SKM-1 (cell line): ENCODE results near the gene TTC28.
"Not testable (repeated sequence)": the region's sequence is repeated elsewhere in the genome, so short reads cannot be mapped to it uniquely, and the experiment has no call there.

Experiments
- DNase-seq: peaks from one replicate; lab custom pipeline; 2025; ENCODE audit not compliant: unreplicated experiment; lab: John Stamatoyannopoulos, UW

Gene TTC28

DNA sequence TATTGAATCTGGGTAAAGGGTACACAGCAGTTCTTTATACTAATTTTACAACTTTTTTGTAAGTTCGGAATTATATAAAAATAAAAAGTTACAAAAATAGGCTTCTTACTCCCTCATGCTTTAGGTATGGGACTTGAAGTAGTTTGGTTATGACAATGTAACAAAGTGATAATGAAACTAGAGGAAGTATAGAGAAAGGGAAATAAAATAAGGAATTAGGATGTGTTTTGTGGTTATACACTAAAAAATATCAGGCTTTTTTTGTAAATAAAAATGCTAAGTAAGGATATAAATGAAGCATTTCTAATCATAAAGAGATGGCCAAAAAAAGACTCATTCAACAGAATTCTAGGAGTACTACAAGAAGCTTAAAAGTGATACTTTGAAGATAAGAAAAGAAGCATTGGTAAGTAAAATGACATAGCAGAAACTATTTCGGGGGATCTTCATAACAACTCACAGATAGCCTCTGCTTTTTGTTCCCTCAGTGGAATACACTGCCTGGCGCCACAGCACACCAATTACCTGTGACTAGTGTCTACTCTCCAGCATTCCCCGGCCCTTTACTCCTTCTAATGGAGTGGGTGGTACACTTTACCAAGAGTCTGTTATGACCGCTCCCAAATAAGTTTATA, 437.9 kb downstream of the TTC28 start:
- DNase-seq, result no peak

- no peak for DNase-seq
Measured at GRCh38 chr22:28239941-28240340, 439.7 kb downstream of the TTC28 start.

- DNase-seq, result no peak
Measured at GRCh38 chr22:28237783-28238182, 441.9 kb downstream of the TTC28 start.

GRCh38 chr22:28237112-28237511, 442.5 kb downstream of the TTC28 start:
- DNase-seq, result no peak

- no peak for DNase-seq
Measured at GRCh38 chr22:28232204-28232603, 447.4 kb downstream of the TTC28 start.

GRCh38 chr22:28231441-28231840, 448.2 kb downstream of the TTC28 start:
- DNase-seq, result no peak

DNA sequence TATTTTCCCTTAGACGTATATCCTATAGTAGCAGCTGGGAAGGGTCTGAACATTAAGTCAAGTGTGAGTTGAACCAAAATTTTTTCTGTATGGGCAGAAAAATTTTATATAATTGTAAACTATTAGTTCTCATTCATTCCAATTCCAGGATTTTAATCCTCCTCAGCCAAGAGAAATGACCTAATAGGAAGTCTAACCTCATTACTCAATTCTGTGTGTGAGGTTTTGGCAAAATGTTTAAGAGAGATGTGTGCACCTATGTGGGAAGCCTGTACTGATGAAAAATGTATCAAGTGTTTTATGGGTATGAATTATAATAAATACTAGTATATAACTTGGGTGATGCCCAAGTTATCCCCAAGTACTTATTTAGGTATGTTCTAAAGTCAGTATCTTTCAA, 449.0 kb downstream of the TTC28 start:
- no peak for DNase-seq

GRCh38 chr22:28229566-28230485, 449.8 kb downstream of the TTC28 start:
- no peak for DNase-seq

GRCh38 chr22:28223826-28224225, 455.8 kb downstream of the TTC28 start:
- DNase-seq, result no peak

GRCh38 chr22:28222976-28223745, 456.5 kb downstream of the TTC28 start:
- DNase-seq, result no peak

GRCh38 chr22:28222571-28222970, 457.1 kb downstream of the TTC28 start:
- DNase-seq, result no peak

DNA sequence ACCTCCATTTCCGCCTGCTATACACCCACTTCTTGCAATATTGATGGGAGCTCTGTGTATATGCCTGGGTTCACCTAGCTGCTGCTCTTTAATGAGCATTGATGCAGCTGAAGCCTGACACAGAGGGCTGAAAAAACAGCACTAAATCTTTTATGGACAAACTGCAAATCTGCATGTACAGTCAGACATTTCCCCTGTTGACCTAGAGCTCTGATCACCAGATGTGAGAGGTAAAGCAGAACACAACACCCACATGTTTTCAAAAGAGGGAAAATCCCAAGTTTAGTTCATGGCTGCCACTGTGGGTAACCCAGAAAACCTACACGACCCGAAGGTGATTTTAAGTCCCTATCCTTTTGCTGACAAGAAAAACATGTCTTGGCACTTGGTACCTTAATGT, 457.6 kb downstream of the TTC28 start:
- DNase-seq, result no peak

- DNase-seq, result no peak
Measured at GRCh38 chr22:28220626-28221363, 458.8 kb downstream of the TTC28 start.

GRCh38 chr22:28217277-28217676, 462.4 kb downstream of the TTC28 start:
- no peak for DNase-seq

GRCh38 chr22:28214750-28215149, 464.9 kb downstream of the TTC28 start:
- not testable (repeated sequence) for DNase-seq

DNA sequence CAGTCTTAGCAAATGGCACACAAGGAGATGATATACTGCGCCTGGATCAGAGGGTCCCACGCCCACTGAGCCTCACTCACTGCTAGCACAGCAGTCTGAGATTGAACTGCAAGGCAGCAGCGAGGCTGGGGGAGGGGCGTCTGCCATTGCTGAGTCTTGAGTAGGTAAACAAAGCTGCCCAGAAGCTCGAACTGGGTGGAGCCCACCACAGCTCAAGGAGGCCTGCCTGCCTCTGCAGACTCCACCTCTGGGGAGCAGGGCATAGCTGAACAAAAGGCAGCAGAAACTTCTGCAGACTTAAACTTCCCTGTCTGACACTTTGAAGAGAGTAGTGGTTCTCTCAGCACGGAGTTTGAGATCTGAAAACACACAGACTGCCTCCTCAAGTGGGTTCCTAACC, 470.2 kb downstream of the TTC28 start:
- DNase-seq, result not testable (repeated sequence)

DNA sequence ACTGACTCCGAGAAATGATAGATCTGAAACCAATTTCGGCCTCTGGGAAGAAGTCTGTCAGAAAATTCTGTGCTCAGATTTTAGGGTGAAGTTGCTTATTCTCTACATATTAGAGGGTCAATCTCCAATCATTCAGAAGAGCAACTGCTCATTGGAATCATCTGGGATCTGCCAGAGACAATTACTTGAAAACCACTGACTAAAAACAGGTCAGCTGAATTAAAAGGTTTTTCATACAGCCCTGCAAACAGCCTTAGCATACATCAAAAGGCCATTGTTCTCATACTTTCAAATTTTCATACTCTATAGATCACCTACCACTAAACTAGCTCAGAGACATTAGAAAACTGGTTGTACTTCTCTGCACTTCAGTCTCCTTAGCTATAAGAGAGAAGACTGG, 470.9 kb downstream of the TTC28 start:
- DNase-seq, result no peak

GRCh38 chr22:28208036-28208435, 471.6 kb downstream of the TTC28 start:
- no peak for DNase-seq

DNA sequence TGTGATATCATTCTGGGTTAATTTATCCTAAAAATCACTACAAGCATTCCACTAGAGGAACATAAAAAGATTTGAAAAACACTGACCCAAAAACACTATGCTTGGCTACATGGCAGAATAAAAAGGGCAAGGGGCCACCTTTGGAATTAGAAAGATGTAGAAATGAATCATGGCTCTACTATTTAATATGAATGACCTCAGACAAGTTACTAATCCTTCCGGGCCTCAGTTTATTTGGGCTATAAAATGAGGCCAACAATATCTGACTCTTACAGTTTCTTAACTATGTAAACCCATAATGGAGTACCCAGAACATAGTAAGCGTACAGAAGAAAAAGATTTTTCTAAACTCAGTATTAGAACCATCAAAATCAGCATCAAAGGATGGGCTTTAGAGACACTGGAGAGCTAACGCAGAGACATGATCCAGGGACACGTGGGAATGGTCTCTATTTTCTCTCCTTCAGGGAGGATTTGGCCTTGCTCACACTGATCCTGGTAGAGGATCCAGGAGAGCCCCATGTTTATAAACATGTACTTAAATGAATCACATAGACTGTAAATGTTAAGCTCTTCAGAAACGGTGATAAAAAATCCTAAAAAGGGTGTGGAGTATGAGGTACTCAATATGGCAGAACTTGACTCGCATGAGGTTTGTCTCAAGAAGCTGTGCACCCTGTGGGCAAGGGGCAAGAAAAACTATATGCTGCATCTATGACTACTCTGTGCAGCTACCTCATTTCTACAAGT, 472.2 kb downstream of the TTC28 start:
- no peak for DNase-seq

DNA sequence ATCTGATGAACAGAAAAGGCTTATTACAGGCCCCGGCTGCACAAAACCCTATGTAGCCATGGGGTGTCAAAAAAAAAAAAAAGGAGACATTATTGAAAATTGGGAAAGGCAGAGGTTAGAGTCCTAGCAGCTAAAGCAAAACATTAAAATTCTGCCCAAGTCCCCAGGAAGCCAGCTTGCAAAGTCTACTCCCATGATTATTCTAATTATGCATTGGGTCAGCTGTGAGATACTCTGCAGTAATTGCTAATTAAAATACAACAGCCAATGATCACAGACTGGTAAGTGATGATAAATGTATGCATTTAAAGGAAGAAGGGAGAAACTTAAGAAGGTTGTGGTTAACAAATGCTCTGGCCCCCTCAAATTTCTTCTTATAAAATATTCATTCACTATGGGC, 473.7 kb downstream of the TTC28 start:
- no peak for DNase-seq
